ENCODE data around the gene ARRB1. TPM values are rescaled to one million over a fixed set of nuclear protein-coding genes. Genes with fewer than 3 reads are reported as not detected.

The ARRB1 gene
- total RNA-seq: 3.0 and 3.2 TPM in 2 replicates

DNA sequence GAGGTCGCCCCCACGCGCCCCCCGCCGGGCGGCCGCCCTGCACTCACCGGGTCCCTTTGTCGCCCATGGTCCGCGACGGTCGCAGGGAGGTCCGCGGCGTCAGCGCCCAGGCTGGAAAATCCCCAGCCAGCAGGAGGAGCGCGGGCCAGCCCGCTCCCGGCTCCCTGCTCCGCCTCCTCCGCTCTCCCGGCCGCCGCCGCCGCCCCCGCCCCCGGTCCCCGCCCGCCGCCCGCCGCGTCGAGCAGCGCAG, at the start of gene ARRB1:
Gene ARRB1 (minus strand): TSS at position 121 of the 250 bp plus-strand sequence. CDS start 54 bp downstream, at position 67.

DNA sequence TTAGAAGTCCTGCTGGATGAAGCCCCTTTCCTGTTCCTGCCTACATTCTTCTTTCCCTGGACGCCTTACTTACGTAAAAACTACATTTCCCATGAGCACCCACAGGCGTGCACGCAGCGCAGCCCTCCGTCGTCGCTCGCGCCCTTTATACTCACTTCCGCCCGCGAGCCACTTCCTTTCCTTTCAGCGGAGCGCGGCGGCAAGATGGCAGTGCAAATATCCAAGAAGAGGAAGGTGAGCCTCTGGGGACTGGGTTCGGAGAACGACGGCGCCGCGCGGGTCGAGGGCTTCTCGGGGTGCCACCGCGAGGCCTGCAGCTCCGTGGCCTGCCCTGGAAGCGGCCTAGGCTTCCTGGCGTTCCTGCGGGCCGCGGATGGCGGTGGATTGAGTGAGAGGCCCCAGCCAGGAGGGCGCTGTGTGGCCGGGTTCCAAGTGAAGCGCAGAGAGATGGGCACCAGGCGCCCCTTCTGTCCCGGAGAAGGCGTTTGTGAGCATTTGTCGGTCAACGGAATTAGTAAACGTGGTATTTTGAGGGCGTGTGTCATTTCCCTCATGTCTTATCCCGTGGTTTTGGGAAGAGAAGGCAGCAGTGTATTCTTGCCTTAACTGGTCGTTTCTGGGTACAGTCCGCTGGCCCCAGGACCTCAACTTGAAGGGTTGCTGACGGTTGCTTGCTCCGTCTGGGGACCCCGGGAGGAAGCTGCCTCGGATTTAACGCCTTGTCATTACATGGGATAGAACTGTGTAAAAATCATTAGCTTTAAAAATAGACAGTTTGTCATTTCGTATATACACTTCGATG, 48.1 kb upstream of the ARRB1 start, which contains the start of gene RPS3:
Gene RPS3 (plus strand): TSS at position 175 of the 802 bp plus-strand sequence. CDS start 30 bp downstream, at position 205.

DNA sequence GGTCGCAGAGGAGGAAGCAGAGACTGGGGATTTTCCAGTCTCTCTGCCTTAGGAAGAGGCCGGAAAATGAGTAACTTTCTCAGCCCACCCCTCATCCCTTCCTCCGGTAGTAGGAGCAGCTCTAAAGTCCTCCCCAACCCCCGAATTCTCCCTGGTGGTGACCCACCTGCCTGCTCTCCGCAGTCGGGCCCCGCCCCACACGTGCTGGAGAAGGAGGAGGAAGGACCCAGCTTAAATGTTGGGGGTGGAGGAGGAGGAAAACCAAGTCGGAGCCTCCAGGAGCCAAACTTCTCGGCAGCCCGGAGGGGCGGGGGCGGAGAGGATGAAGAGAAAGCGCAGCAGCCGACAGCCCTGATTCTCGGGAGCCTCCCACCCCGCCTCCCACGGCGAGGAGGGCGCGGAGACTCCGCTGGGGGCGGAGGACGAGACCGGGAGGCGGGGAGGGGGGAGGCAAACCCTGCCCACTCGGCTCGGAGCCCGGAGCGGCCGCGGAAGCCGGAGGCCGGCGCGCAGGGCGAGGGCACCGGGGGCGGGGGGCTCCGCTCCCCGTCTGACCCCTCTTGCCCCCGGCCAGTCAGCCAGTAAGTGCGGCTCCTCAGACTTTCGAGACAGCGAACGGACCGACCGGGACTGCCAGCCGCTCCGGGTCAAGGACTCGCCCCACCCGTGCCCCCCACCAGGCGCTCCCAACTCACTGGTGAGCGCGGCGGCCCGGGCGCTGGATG, 111.0 kb downstream of the ARRB1 start, which contains the start of gene TPBGL:
Gene TPBGL (plus strand): TSS at position 464 of the 725 bp plus-strand sequence. CDS start 276 bp downstream, outside the sequence.

Other genes with a start within 250 kb of the ARRB1 start
- 0.12 and 1.2 TPM in 2 replicates for gene SLCO2B1, start 200.6 kb downstream of the ARRB1 start, total RNA-seq
- 0.11 TPM in 1 of 2 replicates, not detected in the other for gene TPBGL, start 110.9 kb downstream of the ARRB1 start, total RNA-seq
- gene RPS3, start 47.9 kb upstream of the ARRB1 start, total RNA-seq: 1,878 and 2,289 TPM in 2 replicates
- 1.7 and 2.2 TPM in 2 replicates for gene KLHL35, start 81.5 kb upstream of the ARRB1 start, total RNA-seq
- gene GDPD5, start 174.3 kb upstream of the ARRB1 start, total RNA-seq: 1.9 and 4.1 TPM in 2 replicates
- 1,093 and 1,842 TPM in 2 replicates for gene SERPINH1, start 210.6 kb upstream of the ARRB1 start, total RNA-seq